ENCODE measurements around the gene ST6GALNAC1.
"Not testable (repeated sequence)": the region's sequence is repeated elsewhere in the genome, so short reads cannot be mapped to it uniquely, and the experiment has no call there.

Gene ST6GALNAC1

GRCh38 chr17:76640550-76641380, 2.8 kb downstream of the ST6GALNAC1 start:
- no peak for DNase-seq

DNA sequence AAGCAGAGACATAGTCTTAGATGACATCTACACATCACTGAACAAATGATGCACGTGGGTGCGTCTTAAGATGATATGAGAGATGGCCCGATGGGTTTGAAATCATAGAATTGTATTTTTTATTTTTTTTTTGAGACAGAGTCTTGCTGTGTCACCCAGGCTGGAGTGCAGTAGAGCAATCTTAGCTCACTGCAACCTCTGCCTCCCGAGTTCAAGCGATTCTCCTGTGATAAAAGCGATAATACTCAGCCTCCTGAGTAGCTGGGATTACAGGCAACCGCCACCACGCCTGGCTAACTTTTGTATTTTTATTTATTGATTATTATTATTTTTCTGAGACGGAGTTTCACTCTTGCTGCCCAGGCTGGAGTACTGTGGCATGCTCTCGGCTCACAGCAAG, 5.3 kb downstream of the ST6GALNAC1 start:
- no peak for DNase-seq

DNA sequence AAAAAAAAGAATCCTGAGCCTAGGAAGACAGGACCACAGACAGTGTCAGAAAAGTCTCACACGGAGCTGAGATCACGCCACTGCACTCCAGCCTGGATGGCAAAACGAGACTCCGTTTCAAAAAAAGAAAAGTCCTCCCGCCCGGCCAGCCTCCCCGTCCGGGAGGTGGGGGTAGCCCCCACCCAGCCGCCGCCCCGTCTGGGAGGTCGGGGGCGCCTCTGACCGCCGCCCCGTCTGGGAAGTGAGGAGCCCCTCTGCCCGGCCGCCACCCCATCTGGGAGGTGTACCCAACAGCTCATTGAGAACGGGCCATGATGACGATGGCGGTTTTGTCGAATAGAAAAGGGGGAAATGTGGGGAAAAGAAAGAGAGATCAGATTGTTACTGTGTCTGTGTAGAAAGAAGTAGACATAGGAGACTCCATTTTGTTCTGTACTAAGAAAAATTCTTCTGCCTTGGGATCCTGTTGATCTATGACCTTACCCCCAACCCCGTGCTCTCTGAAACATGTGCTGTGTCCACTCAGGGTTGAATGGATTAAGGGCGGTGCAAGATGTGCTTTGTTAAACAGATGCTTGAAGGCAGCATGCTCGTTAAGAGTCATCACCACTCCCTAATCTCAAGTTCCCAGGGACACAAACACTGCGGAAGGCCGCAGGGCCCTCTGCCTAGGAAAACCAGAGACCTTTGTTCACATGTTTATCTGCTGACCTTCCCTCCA, 6.9 kb downstream of the ST6GALNAC1 start:
- not testable (repeated sequence) for DNase-seq

DNA sequence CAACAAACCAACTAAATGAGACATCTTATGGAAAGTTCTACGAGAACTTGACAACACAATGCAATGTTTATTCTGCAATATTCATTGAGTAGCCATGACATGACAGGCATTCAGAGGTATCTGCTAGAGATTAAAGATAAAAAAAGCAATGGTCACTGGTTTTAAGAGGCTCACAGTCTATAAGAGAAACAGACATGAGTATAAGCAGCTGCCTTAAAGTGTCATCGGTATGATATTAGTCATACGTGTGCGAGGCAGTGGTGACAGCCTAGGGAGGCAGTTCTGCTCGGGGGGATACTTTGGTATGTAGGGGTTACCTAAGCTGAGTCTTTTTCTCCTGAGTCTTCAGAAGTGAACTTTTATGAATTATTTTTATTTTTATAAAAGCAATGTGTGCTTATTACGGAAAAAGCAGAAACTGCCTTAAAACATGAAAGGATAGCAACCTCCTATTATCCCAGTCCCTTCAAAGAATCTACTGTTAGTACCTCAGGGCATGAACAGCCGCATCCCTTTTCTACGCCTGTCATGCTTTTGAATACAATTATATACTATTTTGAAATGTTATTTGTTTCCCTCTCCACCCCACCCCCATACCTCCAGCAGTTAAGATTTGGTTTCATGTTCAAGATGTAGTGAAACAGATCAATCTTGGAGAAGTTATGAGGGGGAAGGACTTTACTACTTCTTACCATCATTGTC, 7.7 kb downstream of the ST6GALNAC1 start:
- DNase-seq, result no peak

GRCh38 chr17:76635039-76635438, 8.5 kb downstream of the ST6GALNAC1 start:
- DNase-seq, result no peak

GRCh38 chr17:76633628-76634328, 9.8 kb downstream of the ST6GALNAC1 start:
- no peak for DNase-seq

GRCh38 chr17:76631821-76632565, 11.6 kb downstream of the ST6GALNAC1 start:
- DNase-seq, result no peak

DNA sequence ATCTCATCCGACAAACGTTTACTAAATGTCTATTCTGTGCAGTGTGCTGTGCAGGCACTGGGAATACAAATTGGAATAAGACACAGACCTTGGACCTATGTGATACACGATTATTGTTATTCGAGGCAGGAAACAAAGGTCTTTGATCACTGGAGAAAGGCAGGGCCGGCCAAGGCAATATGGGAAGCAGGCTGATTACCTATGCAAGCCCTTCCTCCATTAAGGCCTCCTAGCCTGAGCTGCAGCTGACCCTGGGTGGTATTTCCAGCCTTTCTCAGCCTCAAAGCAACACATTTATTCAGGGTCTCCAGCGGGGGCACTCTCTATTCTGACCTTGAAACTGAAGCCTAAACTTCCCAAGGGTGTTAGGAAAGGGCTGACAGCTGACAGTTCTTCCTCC, 13.4 kb downstream of the ST6GALNAC1 start:
- no peak for DNase-seq

DNA sequence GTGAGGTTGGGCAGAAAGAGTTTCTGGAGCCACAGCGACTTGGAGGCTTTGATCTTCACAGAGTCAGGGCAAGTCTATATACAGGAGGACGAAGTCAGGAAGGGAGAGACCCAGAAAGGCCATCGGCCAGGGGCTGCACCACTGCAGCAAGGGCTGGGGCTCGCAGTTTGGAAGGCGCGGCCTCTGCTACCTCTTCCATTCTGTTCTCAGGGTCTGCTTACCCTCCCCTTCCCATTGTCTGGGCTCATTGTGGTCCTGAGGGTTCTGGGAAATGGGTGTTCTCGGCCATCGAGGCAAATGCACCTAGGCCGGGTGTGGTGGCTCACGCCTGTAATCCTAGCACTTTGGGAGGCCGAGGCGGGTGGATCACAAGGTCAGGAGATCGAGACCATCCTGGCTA, 16.0 kb downstream of the ST6GALNAC1 start:
- DNase-seq, result no peak

- DNase-seq, result no peak
Observed at GRCh38 chr17:76626442-76626841, 17.1 kb downstream of the ST6GALNAC1 start.

DNA sequence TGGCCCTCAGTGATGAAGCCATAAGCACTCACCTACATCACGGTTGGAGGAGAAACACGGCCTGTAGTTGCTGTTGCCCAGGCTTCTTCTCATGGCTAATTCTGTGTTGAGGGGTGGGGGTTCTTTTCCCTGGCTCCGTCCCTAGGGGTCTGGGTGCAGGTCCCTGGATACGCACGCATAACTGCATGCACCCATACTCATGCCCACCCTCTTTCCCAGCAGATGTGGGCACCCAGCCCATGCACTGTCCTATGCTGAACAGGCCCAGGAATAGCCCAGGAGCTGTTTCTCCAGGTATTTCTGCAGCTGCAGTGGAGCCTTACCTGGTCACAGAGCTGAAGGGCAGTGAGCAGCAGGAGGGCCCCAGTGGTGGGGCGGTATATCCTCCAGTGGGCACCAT, 18.1 kb downstream of the ST6GALNAC1 start:
- DNase-seq, result no peak

DNA sequence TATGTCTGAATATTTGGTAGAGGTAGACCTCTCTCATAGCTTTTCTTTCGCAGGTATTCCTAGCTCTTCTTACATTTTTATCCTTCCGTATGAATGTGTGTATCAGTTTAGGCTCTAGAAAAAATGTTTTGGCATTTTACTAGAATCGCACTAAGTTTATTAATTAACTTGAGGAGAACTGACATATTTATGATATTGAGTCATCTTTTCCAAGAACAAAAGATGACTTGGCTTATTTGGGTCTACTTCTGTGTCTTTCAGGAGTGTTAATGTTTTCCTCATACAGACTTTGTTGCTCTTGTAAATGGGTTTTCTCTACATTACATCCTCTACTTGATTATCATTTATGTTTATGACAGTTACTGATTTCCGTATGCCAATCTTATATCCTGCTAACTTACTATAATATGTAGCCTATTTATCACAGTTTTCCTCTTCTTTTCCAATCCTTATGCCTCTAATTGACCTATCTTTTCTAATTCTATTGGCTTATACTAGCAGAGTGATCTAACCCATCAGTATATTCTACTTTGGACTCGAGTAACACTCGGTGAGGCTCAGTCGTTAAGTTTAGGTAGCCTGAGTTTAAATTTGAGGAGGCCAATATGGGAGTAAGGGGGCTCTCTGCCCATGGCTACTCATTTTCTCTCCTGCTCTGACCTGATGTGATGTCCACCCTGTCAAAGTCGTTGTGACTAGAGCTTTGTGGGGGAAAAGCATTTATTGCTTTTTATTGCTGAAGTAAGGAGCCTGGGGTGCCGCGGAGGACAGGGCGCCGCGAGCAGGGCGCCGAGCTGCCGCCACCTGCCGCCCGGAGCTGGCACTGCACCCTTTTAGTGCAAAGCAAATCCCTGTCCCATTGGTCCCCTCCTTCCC, 20.0 kb downstream of the ST6GALNAC1 start:
- peak; percentile 50 to 86 for DNase-seq

DNA sequence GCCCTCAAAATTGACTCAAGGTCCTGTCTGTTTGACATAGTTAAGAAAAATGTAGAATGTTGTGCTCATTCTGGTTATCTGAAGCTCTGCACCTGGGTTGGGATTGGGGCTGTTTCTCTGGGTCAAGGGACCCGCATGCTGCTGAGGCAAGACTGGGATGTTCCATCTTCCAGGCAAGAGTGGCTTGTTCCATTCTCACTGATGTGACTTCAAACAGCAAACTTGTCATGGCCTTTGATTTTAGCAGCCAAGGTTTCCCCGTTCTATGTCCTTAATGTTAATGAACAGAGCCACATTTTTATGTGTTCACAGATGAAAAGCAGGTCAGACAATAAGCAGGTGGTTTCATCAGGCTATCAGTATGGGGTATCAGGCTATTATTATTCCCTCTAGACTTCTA, 25.7 kb downstream of the ST6GALNAC1 start:
- DNase-seq, result no peak

GRCh38 chr17:76614912-76615617, 28.5 kb downstream of the ST6GALNAC1 start:
- no peak for DNase-seq

DNA sequence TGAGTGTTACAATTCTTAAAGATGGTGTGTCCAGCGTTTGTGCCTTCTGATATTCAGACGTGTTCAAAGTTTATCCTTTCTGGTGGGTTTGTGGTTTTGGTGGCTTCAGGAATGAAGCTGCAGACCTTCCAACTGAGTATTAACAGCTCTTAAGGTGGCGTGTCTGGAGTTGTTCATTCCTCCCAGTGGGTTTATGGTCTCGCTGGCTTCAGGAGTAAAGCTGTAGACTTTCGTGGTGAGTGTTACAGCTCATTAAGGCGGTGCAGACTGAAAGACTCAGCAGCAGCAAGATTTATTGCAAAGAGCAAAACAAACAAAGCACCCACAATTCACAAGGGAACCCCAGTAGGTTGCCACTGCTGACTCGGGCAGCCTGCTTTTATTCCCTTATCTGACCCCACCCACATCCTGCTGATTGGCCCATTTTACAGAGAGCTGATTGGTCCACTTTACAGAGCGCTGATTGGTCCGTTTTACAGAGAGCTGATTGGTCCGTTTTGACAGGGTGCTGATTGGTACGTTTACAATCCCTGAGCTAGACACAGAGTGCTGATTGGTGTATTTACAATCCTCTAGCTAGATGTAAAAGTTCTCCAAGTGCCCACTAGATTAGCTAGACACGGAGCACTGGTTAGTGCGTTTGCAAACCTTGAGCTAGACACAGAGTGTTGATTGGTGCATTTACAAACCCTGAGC, 29.3 kb downstream of the ST6GALNAC1 start:
- DNase-seq, result not testable (repeated sequence)

DNA sequence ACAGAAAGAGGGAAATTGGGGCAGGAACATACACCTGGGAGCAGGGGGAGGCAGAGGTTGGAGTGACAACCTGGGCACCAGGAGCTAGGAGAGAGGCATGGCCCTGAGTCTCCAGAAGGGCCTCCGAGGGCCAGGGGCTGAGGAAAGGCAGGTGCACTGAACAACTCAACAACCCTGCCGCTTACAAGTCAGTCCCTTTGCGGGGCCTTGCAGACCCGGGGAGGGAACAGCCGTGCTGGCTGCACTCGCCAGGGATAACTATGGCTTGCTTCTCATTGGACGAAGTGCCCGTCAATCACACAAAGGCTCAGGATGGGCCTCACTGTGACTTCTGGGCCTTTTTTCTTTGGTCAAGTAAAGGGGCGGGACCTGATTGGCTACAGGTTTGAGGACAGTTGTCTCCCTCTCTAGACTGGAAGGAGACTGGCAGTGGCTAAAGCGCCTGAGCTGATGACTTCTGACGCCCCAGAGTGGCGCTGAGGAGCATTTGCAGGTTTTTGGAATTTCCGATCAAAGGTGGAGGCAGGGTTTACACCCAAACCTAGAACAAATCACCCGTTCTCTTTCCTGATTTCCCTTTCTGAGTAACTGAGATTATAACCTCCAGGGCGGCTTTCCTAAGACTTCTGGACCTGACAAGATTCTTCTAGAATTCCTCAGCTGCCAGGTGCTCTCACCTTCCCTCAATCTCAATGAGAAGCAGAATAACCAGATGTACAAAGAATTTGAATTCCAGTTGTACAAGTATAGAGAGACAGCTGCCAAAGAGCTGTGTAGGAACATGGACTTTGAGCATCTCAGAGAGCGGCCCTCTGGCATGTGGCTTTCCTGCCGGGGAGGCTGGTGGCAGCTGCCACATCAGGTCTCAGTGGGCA, 30.3 kb downstream of the ST6GALNAC1 start:
- no peak for DNase-seq

DNA sequence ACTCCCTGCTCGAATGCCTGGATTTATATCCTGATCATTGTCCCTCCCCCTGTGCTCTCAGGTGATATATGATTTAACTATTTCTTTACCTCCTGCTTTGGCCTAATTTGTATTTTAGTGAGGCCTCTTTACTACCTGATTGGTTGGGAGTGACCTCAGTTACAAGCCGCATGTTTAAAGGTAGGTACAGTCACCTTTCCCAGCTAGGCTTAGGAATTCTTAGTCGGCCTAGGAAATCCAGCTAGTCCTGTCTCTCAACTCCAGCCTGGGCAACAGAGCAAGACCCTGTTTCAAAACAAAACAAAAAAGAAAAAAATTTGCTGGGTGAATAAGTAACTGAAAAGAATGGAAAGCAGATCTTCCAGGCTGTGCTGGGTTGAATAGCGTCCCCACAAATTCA, 31.1 kb downstream of the ST6GALNAC1 start:
- DNase-seq, result no peak

- DNase-seq, result no peak
Observed at GRCh38 chr17:76611758-76612157, 31.8 kb downstream of the ST6GALNAC1 start.
